Esophagus (tissue), 2 donors: ENCODE results near the gene ARHGAP26. TPM values are rescaled to one million over a fixed set of nuclear protein-coding genes. Genes with fewer than 3 reads are reported as not detected.
A peak's percentile ranks its signal among the peaks of the same experiment; 100 is the strongest.

Source experiments
- H3K27ac ChIP-seq, 2 donors: one replicate each; pipeline ENCODE4 v1.5.1; 2013; ENCODE audit warnings: low read depth in 2 of 2, mild to moderate bottlenecking in 2 of 2, inconsistent platforms in 1 of 2, low read length in 1 of 2, moderate library complexity in 1 of 2
- H3K27me3 ChIP-seq, 2 donors: one replicate each; pipeline ENCODE4 v1.6.1; 2013; ENCODE audit warnings: low read length in 2 of 2, control low read depth in 1 of 2, mild to moderate bottlenecking in 1 of 2; ENCODE audit not compliant: insufficient read depth in 2 of 2, control insufficient read depth in 1 of 2
- H3K36me3 ChIP-seq, 2 donors: one replicate each; pipeline ENCODE4 v1.6.1; 2013; ENCODE audit warnings: low read length in 1 of 2; ENCODE audit not compliant: control insufficient read depth in 2 of 2, insufficient read depth in 2 of 2
- H3K4me1 ChIP-seq, 2 donors: one replicate each; pipeline ENCODE4 v1.6.1; 2013; ENCODE audit warnings: low read length in 1 of 2; ENCODE audit not compliant: control insufficient read depth in 2 of 2, insufficient read depth in 2 of 2
- H3K4me3 ChIP-seq, 2 donors: one replicate each; pipeline ENCODE4 v1.5.1; 2013; ENCODE audit warnings: low read length in 2 of 2, mild to moderate bottlenecking in 2 of 2, low read depth in 1 of 2, moderate library complexity in 1 of 2
- H3K9me3 ChIP-seq, 2 donors: one replicate each; pipeline ENCODE4 v1.6.1; 2013; ENCODE audit warnings: mild to moderate bottlenecking in 2 of 2, low read depth in 1 of 2, low read length in 1 of 2, moderate library complexity in 1 of 2; ENCODE audit not compliant: control insufficient read depth in 2 of 2, insufficient read depth in 1 of 2
- WGBS, 2 donors: extraction: QIAGEN DNeasy Blood & Tissue Kit; methylation state at CpG; one replicate each; pipeline ENCODE4 v1.1.7; 2013; 5-methylcytosine and 5-hydroxymethylcytosine counted together
- polyA plus RNA-seq, 2 donors: library from polyadenylated mRNA; stranded (reverse); fragments of 200-250 nt; gene quantifications; one replicate each; pipeline ENCODE4 v1.2.3, GENCODE V29; 2013
- donor health status: healthy with polysubstance abuse.
- donor health status: Bipolar disorder and iron deficiency.

The ARHGAP26 gene
- polyA plus RNA-seq, 2 donors: 3.1 to 3.6 TPM

GRCh38 chr5:143149759-143150158, 379.6 kb downstream of the ARHGAP26 start:
- Histone ChIP-seq H3K27ac (no peak overlapping the region), H3K36me3 (peaks cover 0 to 2% of the 10 kb centered on the region in 2 donors), H3K4me3 (no peak overlapping the region), H3K9me3 (no peaks in the 10 kb centered on the region), H3K27me3 (no peaks in the 10 kb centered on the region), H3K4me1 (peaks cover 0 to 2% of the 10 kb centered on the region in 2 donors)

GRCh38 chr5:143151056-143151700, 381.0 kb downstream of the ARHGAP26 start:
- Histone ChIP-seq H3K4me3 (no peak overlapping the region), H3K27me3 (no peaks in the 10 kb centered on the region), H3K4me1 (peaks cover 2% of the 10 kb centered on the region in 2 donors), H3K36me3 (peaks cover 0 to 2% of the 10 kb centered on the region in 2 donors), H3K9me3 (no peaks in the 10 kb centered on the region), H3K27ac (no peak overlapping the region)
- WGBS, 2 donors: 89 to 94% methylated on average over 3 of the region's 3 CpGs

- no peaks in the 10 kb centered on the region for H3K9me3 ChIP-seq
- no peaks in the 10 kb centered on the region for H3K27me3 ChIP-seq
- H3K4me1 ChIP-seq: peaks cover 2% of the 10 kb centered on the region in 2 donors
- 96 to 98% methylated on average over 2 of the region's 2 CpGs for WGBS, 2 donors
- no peak overlapping the region for H3K4me3 ChIP-seq
- peaks cover 0 to 2% of the 10 kb centered on the region in 2 donors for H3K36me3 ChIP-seq
- no peak overlapping the region for H3K27ac ChIP-seq
Measured at GRCh38 chr5:143152445-143152844, 382.3 kb downstream of the ARHGAP26 start.

GRCh38 chr5:143153332-143154119, 383.3 kb downstream of the ARHGAP26 start:
- Histone ChIP-seq H3K9me3 (no peaks in the 10 kb centered on the region), H3K4me1 (peaks cover 2% of the 10 kb centered on the region in 2 donors), H3K27ac (peak overlapping the region; percentile 33 to 38), H3K27me3 (no peaks in the 10 kb centered on the region), H3K4me3 (no peak overlapping the region), H3K36me3 (no peaks in the 10 kb centered on the region)
- WGBS, 2 donors: 70 to 71% methylated on average over 7 of the region's 7 CpGs

GRCh38 chr5:143154510-143155370, 384.6 kb downstream of the ARHGAP26 start:
- Histone ChIP-seq H3K4me3 (no peak overlapping the region), H3K9me3 (no peaks in the 10 kb centered on the region), H3K36me3 (no peaks in the 10 kb centered on the region), H3K27me3 (no peaks in the 10 kb centered on the region), H3K4me1 (peaks cover 2% of the 10 kb centered on the region in 2 donors), H3K27ac (peak overlapping the region; percentile 78 to 82)
- 55 to 70% methylated on average over 5 of the region's 5 CpGs for WGBS, 2 donors

- peaks cover 2% of the 10 kb centered on the region in 2 donors for H3K4me1 ChIP-seq
- H3K4me3 ChIP-seq: no peak overlapping the region
- 68 to 79% methylated on average over 3 of the region's 3 CpGs for WGBS, 2 donors
- H3K36me3 ChIP-seq: no peaks in the 10 kb centered on the region
- H3K27me3 ChIP-seq: no peaks in the 10 kb centered on the region
- H3K9me3 ChIP-seq: no peaks in the 10 kb centered on the region
- H3K27ac ChIP-seq: peak overlapping the region; percentile 49 to 52
Measured at GRCh38 chr5:143155455-143155854, 385.3 kb downstream of the ARHGAP26 start.

GRCh38 chr5:143156086-143156485, 385.9 kb downstream of the ARHGAP26 start:
- WGBS, 2 donors: 63 to 74% methylated on average over 1 of the region's 1 CpG
- H3K27ac ChIP-seq: peak overlapping the region; percentile 49 to 56

GRCh38 chr5:143156572-143156971, 386.4 kb downstream of the ARHGAP26 start:
- Histone ChIP-seq H3K9me3 (no peaks in the 10 kb centered on the region), H3K4me3 (no peak overlapping the region), H3K4me1 (peaks cover 2% of the 10 kb centered on the region in 2 donors), H3K27me3 (no peaks in the 10 kb centered on the region), H3K27ac (peak overlapping the region; percentile 49 to 56), H3K36me3 (no peaks in the 10 kb centered on the region)
- WGBS, 2 donors: 80 to 87% methylated on average over 4 of the region's 4 CpGs

More at GRCh38 chr5:143156086-143156485, 385.9 kb downstream of the ARHGAP26 start:
- Histone ChIP-seq H3K36me3 (no peaks in the 10 kb centered on the region), H3K4me3 (no peak overlapping the region), H3K27me3 (no peaks in the 10 kb centered on the region), H3K4me1 (peaks cover 2% of the 10 kb centered on the region in 2 donors), H3K9me3 (no peaks in the 10 kb centered on the region)

- no peaks in the 10 kb centered on the region for H3K9me3 ChIP-seq
- H3K4me3 ChIP-seq: no peak overlapping the region
- WGBS, 2 donors: 74 to 94% methylated on average over 3 of the region's 3 CpGs
- no peak overlapping the region for H3K27ac ChIP-seq
- no peaks in the 10 kb centered on the region for H3K36me3 ChIP-seq
- no peaks in the 10 kb centered on the region for H3K27me3 ChIP-seq
- peaks cover 2% of the 10 kb centered on the region in 2 donors for H3K4me1 ChIP-seq
Measured at GRCh38 chr5:143159031-143159430, 388.9 kb downstream of the ARHGAP26 start.
